ENCODE results near the gene MOCS1.

DNA sequence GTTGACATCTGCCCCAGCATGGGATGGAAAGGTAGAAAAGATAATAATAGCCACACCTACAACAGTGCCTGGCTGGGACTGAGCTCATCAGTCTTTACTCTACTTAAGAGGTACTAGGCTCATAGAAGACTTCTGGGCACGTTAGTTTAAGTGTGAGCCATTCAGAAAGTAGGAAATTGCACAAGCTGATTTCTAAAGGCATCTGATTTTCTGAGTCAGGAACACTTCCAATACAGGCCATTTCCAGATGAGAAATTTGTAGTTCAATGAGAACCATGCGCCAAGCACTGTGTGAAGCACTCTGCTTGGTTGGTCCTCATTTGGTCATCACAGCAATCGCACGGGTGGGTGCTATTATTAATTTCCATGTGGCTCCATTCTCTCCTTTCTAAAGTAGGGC lies 42.3 kb downstream of the MOCS1 start:
- TF ChIP-seq SP1 (IDR thresholded peaks at IDR 0.05) (no peak), RAD21 (IDR thresholded peaks at IDR 0.05) (no peak), JUND (IDR thresholded peaks at IDR 0.05) (no peak), YY1 (IDR thresholded peaks at IDR 0.05) (no peak), FOXA1 (IDR thresholded peaks at IDR 0.05) (no peak), RXRA (IDR thresholded peaks at IDR 0.05) (no peak), TAF1 (conservative IDR thresholded peaks at IDR 0.05) (no peak), FOXA2 (IDR thresholded peaks at IDR 0.05) (no peak), GABPA (IDR thresholded peaks at IDR 0.05 in 1 of 2, conservative IDR thresholded peaks at IDR 0.05 in 1 of 2) (no peak)
- TF ChIP-seq, protein P1, sequence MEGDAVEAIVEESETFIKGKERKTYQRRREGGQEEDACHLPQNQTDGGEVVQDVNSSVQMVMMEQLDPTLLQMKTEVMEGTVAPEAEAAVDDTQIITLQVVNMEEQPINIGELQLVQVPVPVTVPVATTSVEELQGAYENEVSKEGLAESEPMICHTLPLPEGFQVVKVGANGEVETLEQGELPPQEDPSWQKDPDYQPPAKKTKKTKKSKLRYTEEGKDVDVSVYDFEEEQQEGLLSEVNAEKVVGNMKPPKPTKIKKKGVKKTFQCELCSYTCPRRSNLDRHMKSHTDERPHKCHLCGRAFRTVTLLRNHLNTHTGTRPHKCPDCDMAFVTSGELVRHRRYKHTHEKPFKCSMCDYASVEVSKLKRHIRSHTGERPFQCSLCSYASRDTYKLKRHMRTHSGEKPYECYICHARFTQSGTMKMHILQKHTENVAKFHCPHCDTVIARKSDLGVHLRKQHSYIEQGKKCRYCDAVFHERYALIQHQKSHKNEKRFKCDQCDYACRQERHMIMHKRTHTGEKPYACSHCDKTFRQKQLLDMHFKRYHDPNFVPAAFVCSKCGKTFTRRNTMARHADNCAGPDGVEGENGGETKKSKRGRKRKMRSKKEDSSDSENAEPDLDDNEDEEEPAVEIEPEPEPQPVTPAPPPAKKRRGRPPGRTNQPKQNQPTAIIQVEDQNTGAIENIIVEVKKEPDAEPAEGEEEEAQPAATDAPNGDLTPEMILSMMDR (IDR thresholded peaks at IDR 0.05; ENCODE audit: low read depth, low read length, missing input control), result no peak
- TF ChIP-seq, protein P2, sequence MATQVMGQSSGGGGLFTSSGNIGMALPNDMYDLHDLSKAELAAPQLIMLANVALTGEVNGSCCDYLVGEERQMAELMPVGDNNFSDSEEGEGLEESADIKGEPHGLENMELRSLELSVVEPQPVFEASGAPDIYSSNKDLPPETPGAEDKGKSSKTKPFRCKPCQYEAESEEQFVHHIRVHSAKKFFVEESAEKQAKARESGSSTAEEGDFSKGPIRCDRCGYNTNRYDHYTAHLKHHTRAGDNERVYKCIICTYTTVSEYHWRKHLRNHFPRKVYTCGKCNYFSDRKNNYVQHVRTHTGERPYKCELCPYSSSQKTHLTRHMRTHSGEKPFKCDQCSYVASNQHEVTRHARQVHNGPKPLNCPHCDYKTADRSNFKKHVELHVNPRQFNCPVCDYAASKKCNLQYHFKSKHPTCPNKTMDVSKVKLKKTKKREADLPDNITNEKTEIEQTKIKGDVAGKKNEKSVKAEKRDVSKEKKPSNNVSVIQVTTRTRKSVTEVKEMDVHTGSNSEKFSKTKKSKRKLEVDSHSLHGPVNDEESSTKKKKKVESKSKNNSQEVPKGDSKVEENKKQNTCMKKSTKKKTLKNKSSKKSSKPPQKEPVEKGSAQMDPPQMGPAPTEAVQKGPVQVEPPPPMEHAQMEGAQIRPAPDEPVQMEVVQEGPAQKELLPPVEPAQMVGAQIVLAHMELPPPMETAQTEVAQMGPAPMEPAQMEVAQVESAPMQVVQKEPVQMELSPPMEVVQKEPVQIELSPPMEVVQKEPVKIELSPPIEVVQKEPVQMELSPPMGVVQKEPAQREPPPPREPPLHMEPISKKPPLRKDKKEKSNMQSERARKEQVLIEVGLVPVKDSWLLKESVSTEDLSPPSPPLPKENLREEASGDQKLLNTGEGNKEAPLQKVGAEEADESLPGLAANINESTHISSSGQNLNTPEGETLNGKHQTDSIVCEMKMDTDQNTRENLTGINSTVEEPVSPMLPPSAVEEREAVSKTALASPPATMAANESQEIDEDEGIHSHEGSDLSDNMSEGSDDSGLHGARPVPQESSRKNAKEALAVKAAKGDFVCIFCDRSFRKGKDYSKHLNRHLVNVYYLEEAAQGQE (IDR thresholded peaks at IDR 0.05), result no peak
- TF ChIP-seq, protein P3, sequence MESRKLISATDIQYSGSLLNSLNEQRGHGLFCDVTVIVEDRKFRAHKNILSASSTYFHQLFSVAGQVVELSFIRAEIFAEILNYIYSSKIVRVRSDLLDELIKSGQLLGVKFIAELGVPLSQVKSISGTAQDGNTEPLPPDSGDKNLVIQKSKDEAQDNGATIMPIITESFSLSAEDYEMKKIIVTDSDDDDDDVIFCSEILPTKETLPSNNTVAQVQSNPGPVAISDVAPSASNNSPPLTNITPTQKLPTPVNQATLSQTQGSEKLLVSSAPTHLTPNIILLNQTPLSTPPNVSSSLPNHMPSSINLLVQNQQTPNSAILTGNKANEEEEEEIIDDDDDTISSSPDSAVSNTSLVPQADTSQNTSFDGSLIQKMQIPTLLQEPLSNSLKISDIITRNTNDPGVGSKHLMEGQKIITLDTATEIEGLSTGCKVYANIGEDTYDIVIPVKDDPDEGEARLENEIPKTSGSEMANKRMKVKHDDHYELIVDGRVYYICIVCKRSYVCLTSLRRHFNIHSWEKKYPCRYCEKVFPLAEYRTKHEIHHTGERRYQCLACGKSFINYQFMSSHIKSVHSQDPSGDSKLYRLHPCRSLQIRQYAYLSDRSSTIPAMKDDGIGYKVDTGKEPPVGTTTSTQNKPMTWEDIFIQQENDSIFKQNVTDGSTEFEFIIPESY (IDR thresholded peaks at IDR 0.05), result no peak
- TF ChIP-seq, protein P4, sequence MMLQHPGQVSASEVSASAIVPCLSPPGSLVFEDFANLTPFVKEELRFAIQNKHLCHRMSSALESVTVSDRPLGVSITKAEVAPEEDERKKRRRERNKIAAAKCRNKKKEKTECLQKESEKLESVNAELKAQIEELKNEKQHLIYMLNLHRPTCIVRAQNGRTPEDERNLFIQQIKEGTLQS (IDR thresholded peaks at IDR 0.05), result no peak
- TF ChIP-seq, protein P5, sequence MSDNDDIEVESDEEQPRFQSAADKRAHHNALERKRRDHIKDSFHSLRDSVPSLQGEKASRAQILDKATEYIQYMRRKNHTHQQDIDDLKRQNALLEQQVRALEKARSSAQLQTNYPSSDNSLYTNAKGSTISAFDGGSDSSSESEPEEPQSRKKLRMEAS (IDR thresholded peaks at IDR 0.05), result no peak

All from liver (tissue), 3 donors.